ENCODE data around the gene ANKRD22.
"Not testable (repeated sequence)": the region's sequence is repeated elsewhere in the genome, so short reads cannot be mapped to it uniquely, and the experiment has no call there.

Gene ANKRD22

GRCh38 chr10:88838766-88839350 is 12.8 kb downstream of the ANKRD22 start:
- DNase-seq: no peak

GRCh38 chr10:88837632-88838031 is 14.0 kb downstream of the ANKRD22 start:
- not testable (repeated sequence) for DNase-seq

GRCh38 chr10:88835910-88836221 is 15.8 kb downstream of the ANKRD22 start:
- DNase-seq: no peak

GRCh38 chr10:88835096-88835909 is 16.3 kb downstream of the ANKRD22 start:
- DNase-seq: peak in 54 of 56 donors; percentile 1 to 82 (median 48)

GRCh38 chr10:88833723-88834122 is 17.9 kb downstream of the ANKRD22 start:
- no peak for DNase-seq

- no peak for DNase-seq
Measured at GRCh38 chr10:88833156-88833555, 18.5 kb downstream of the ANKRD22 start.

- no peak for DNase-seq
Measured at GRCh38 chr10:88832376-88832775, 19.3 kb downstream of the ANKRD22 start.

GRCh38 chr10:88831709-88832108 is 19.9 kb downstream of the ANKRD22 start:
- no peak for DNase-seq

GRCh38 chr10:88830643-88831268 is 20.9 kb downstream of the ANKRD22 start:
- DNase-seq: no peak

- DNase-seq: no peak
Measured at GRCh38 chr10:88828310-88828709, 23.3 kb downstream of the ANKRD22 start.

- DNase-seq: no peak
Measured at GRCh38 chr10:88827671-88828070, 24.0 kb downstream of the ANKRD22 start.

GRCh38 chr10:88826388-88826787 is 25.3 kb downstream of the ANKRD22 start:
- no peak for DNase-seq

GRCh38 chr10:88820748-88821401 is 30.8 kb downstream of the ANKRD22 start:
- no peak for DNase-seq

- no peak for DNase-seq
Measured at GRCh38 chr10:88819290-88819689, 32.4 kb downstream of the ANKRD22 start.

GRCh38 chr10:88813200-88813599 is 38.4 kb downstream of the ANKRD22 start:
- no peak for DNase-seq

- peak in 3 of 56 donors; percentile 4 to 26 (median 10) for DNase-seq
Measured at GRCh38 chr10:88810196-88810961, 41.3 kb downstream of the ANKRD22 start.

GRCh38 chr10:88809621-88810020 is 42.0 kb downstream of the ANKRD22 start:
- DNase-seq: no peak

- no peak for DNase-seq
Measured at GRCh38 chr10:88805924-88806323, 45.7 kb downstream of the ANKRD22 start.

- no peak for DNase-seq
Measured at GRCh38 chr10:88805361-88805760, 46.3 kb downstream of the ANKRD22 start.

- no peak for DNase-seq
Measured at GRCh38 chr10:88804083-88804812, 47.4 kb downstream of the ANKRD22 start.

- DNase-seq: no peak
Measured at GRCh38 chr10:88803641-88804040, 48.0 kb downstream of the ANKRD22 start.
